ENCODE results near the gene DNM2.
A peak's percentile ranks its signal among the peaks of the same experiment; 100 is the strongest.

DNM2 gene

GRCh38 chr19:10848230-10848856 is 130.5 kb downstream of the DNM2 start, which contains the start of gene C19orf38:
Gene C19orf38, plus strand, starts transcription at chr19:10848415. Its CDS starts 94 bp downstream, at chr19:10848509.
- Histone ChIP-seq H3K79me1 (ENCODE audit: low read length) (no peaks in the 10 kb centered on the region), H4K8ac (ENCODE audit: low read depth, low read length) (no peak within 1 kb of the TSS), H3K4ac (ENCODE audit: low read depth, low read length) (no peak within 1 kb of the TSS), H3K27me3 (ENCODE audit: insufficient read depth, low read length, poor library complexity) (no peaks in the 10 kb centered on the region), H3K79me2 (ENCODE audit: control insufficient read depth, insufficient read depth, low read length) (no peaks in the 10 kb centered on the region), H3K9ac (ENCODE audit: low read length) (no peak within 1 kb of the TSS), H2BK15ac (replicated peaks; ENCODE audit: low read depth) (no peak within 1 kb of the TSS), H2AK5ac (ENCODE audit: low read length) (no peak within 1 kb of the TSS), H3K18ac (ENCODE audit: low read length) (no peak within 1 kb of the TSS), H4K5ac (ENCODE audit: low read length) (no peak within 1 kb of the TSS), H2BK5ac (ENCODE audit: low read length) (no peak within 1 kb of the TSS), H3K36me3 (ENCODE audit: control insufficient read depth, insufficient read depth, low read length) (no peaks in the 10 kb centered on the region), H3K56ac (ENCODE audit: low read length) (no peak within 1 kb of the TSS), H3K4me3 (ENCODE audit: low read length) (no peak within 1 kb of the TSS), H3K4me1 (ENCODE audit: control insufficient read depth, low read depth, low read length) (no peaks in the 10 kb centered on the region), H2BK120ac (ENCODE audit: low read depth, low read length) (no peak within 1 kb of the TSS), H3K23ac (ENCODE audit: low read length) (no peak within 1 kb of the TSS), H3K4me2 (ENCODE audit: low read length) (no peak within 1 kb of the TSS), H3K27ac (ENCODE audit: low read depth, low read length) (no peak within 1 kb of the TSS)
- no peak for DNase-seq
- WGBS (ENCODE audit: extremely low coverage, insufficient coverage, low lambda C conversion rate): no CpG with 5 or more reads among the region's 14 CpGs

- Histone ChIP-seq H3K9ac (ENCODE audit: low read length) (no peak overlapping the region), H3K27ac (ENCODE audit: low read depth, low read length) (no peak overlapping the region), H2BK5ac (ENCODE audit: low read length) (no peak overlapping the region), H3K56ac (ENCODE audit: low read length) (no peak overlapping the region), H3K4ac (ENCODE audit: low read depth, low read length) (no peak overlapping the region), H3K18ac (ENCODE audit: low read length) (no peak overlapping the region), H2BK15ac (replicated peaks; ENCODE audit: low read depth) (no peak overlapping the region), H3K4me2 (ENCODE audit: low read length) (no peak overlapping the region), H3K79me1 (ENCODE audit: low read length) (no peaks in the 10 kb centered on the region), H4K5ac (ENCODE audit: low read length) (no peak overlapping the region), H4K8ac (ENCODE audit: low read depth, low read length) (no peak overlapping the region), H3K27me3 (ENCODE audit: insufficient read depth, low read length, poor library complexity) (no peaks in the 10 kb centered on the region), H3K36me3 (ENCODE audit: control insufficient read depth, insufficient read depth, low read length) (no peaks in the 10 kb centered on the region), H3K4me3 (ENCODE audit: low read length) (no peak overlapping the region), H3K79me2 (ENCODE audit: control insufficient read depth, insufficient read depth, low read length) (no peaks in the 10 kb centered on the region), H2BK120ac (ENCODE audit: low read depth, low read length) (no peak overlapping the region), H3K4me1 (ENCODE audit: control insufficient read depth, low read depth, low read length) (no peaks in the 10 kb centered on the region), H2AK5ac (ENCODE audit: low read length) (no peak overlapping the region), H3K23ac (ENCODE audit: low read length) (no peak overlapping the region)
- no CpG with 5 or more reads among the region's 5 CpGs for WGBS (ENCODE audit: extremely low coverage, insufficient coverage, low lambda C conversion rate)
- no peak for DNase-seq
Measured at GRCh38 chr19:10850631-10851030, 132.8 kb downstream of the DNM2 start.

DNA sequence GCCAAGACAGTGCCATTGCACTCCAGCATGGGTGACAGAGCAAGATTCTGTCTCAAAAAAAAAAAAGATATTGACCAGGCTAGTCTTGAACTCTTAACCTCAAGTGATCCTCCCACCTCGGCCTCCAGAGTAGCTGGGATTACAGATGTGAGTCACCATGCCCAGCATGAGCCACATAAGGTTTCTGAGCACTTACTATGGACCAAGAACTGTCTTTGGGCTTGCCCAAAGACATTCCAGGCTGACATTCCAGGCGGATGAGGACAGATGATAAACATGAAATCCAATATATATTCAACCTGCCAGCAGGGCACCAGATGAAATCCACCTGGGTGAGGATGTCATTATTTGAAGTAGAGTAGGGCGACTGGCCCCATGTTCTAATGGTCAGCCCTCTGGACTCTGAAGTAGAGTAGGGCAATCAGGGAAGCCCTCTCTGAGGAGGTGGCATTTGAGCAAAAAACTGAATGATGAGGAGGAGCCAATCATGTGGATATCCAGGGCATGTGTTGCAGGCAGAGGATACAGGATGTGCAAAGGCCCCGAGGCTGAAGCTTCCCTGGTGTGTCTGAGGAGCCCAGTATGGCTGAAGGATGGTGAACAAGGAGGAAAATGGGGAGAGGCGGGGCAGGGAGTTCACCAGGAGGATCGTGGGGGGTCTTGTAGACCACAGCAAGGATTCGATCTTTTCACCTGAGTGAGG is 134.4 kb downstream of the DNM2 start:
- Histone ChIP-seq H3K27ac (ENCODE audit: low read depth, low read length) (no peak overlapping the region), H3K36me3 (ENCODE audit: control insufficient read depth, insufficient read depth, low read length) (no peaks in the 10 kb centered on the region), H4K8ac (ENCODE audit: low read depth, low read length) (no peak overlapping the region), H3K79me1 (ENCODE audit: low read length) (no peaks in the 10 kb centered on the region), H2BK120ac (ENCODE audit: low read depth, low read length) (no peak overlapping the region), H3K4me3 (ENCODE audit: low read length) (no peak overlapping the region), H3K56ac (ENCODE audit: low read length) (no peak overlapping the region), H2AK5ac (ENCODE audit: low read length) (no peak overlapping the region), H3K23ac (ENCODE audit: low read length) (no peak overlapping the region), H3K4me2 (ENCODE audit: low read length) (no peak overlapping the region), H2BK15ac (replicated peaks; ENCODE audit: low read depth) (no peak overlapping the region), H3K9ac (ENCODE audit: low read length) (no peak overlapping the region), H3K4me1 (ENCODE audit: control insufficient read depth, low read depth, low read length) (no peaks in the 10 kb centered on the region), H3K18ac (ENCODE audit: low read length) (no peak overlapping the region), H4K5ac (ENCODE audit: low read length) (no peak overlapping the region), H3K27me3 (ENCODE audit: insufficient read depth, low read length, poor library complexity) (no peaks in the 10 kb centered on the region), H3K79me2 (ENCODE audit: control insufficient read depth, insufficient read depth, low read length) (no peaks in the 10 kb centered on the region), H2BK5ac (ENCODE audit: low read length) (no peak overlapping the region), H3K4ac (ENCODE audit: low read depth, low read length) (no peak overlapping the region)
- no CpG with 5 or more reads among the region's 7 CpGs for WGBS (ENCODE audit: extremely low coverage, insufficient coverage, low lambda C conversion rate)
- peak; percentile 79 for DNase-seq

DNA sequence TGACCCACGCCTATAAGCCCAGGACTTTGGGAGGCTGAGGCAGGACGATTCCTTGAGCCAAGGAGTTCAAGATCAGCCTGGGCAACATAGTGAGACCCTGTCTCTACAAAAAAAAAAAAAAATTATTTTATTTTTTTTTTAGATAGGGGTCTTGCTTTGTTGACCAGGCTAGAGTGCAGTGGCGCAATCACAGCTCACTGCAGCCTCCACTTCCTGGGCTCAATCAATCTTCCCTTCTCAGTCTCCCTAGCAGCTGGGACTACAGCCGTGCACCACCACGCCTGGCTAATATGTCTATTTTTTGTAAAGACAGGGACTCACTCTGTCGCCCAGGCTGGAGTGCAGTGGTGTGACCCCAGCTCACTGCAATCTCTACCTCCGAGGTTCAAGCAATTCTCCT is 135.1 kb downstream of the DNM2 start:
- Histone ChIP-seq H3K27ac (ENCODE audit: low read depth, low read length) (no peak overlapping the region), H3K79me2 (ENCODE audit: control insufficient read depth, insufficient read depth, low read length) (no peaks in the 10 kb centered on the region), H3K79me1 (ENCODE audit: low read length) (no peaks in the 10 kb centered on the region), H3K9ac (ENCODE audit: low read length) (no peak overlapping the region), H3K56ac (ENCODE audit: low read length) (no peak overlapping the region), H2AK5ac (ENCODE audit: low read length) (no peak overlapping the region), H3K36me3 (ENCODE audit: control insufficient read depth, insufficient read depth, low read length) (no peaks in the 10 kb centered on the region), H2BK15ac (replicated peaks; ENCODE audit: low read depth) (no peak overlapping the region), H3K4me3 (ENCODE audit: low read length) (no peak overlapping the region), H3K4me2 (ENCODE audit: low read length) (no peak overlapping the region), H3K18ac (ENCODE audit: low read length) (no peak overlapping the region), H4K5ac (ENCODE audit: low read length) (no peak overlapping the region), H3K4me1 (ENCODE audit: control insufficient read depth, low read depth, low read length) (no peaks in the 10 kb centered on the region), H4K8ac (ENCODE audit: low read depth, low read length) (no peak overlapping the region), H2BK5ac (ENCODE audit: low read length) (no peak overlapping the region), H3K4ac (ENCODE audit: low read depth, low read length) (no peak overlapping the region), H3K27me3 (ENCODE audit: insufficient read depth, low read length, poor library complexity) (no peaks in the 10 kb centered on the region), H3K23ac (ENCODE audit: low read length) (no peak overlapping the region), H2BK120ac (ENCODE audit: low read depth, low read length) (no peak overlapping the region)
- no CpG with 5 or more reads among the region's 7 CpGs for WGBS (ENCODE audit: extremely low coverage, insufficient coverage, low lambda C conversion rate)
- no peak for DNase-seq

DNA sequence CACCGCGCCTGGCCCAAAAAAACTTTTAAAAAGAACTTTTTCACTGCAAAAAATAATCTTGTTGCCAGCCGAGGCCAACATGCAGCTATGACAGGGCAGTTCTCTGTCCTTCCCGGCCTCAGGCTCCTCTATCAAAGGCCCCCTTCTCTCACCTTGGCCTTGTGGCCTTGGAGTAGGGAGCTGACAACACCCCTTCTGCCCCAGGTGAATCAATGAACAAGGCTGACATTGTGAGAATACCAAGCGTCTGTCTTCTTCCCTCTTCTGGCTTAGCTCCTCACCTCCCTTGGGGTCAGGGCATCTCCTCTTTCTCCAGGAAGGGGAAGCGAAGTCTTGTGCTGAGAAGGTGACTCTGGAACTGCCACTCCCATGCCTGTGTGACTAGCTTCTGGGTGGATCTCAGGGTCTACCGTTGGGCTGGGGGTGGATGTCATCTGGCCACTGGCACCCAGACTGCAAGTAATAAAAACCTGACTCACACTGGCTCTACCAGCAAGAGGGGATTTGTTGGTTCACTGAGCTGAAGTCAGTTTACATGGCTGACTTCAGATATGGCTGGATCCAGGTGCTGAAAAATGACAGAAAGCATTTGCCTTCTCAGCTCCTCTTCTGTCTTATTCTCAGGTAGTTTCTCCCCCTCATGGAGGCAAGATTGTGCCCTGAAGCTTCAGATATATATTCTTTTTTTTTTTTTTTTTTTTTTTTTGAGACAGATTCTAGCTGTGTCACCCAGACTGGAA is 136.6 kb downstream of the DNM2 start:
- no peak overlapping the region for H2BK15ac ChIP-seq (replicated peaks; ENCODE audit: low read depth)
- H3K4me2 ChIP-seq (ENCODE audit: low read length): no peak overlapping the region
- no peak overlapping the region for H2AK5ac ChIP-seq (ENCODE audit: low read length)
- no peaks in the 10 kb centered on the region for H3K79me1 ChIP-seq (ENCODE audit: low read length)
- H2BK5ac ChIP-seq (ENCODE audit: low read length): no peak overlapping the region
- no peaks in the 10 kb centered on the region for H3K4me1 ChIP-seq (ENCODE audit: control insufficient read depth, low read depth, low read length)
- H4K5ac ChIP-seq (ENCODE audit: low read length): no peak overlapping the region
- H3K4me3 ChIP-seq (ENCODE audit: low read length): no peak overlapping the region
- no peaks in the 10 kb centered on the region for H3K79me2 ChIP-seq (ENCODE audit: control insufficient read depth, insufficient read depth, low read length)
- DNase-seq: no peak
- H3K36me3 ChIP-seq (ENCODE audit: control insufficient read depth, insufficient read depth, low read length): no peaks in the 10 kb centered on the region
- no peaks in the 10 kb centered on the region for H3K27me3 ChIP-seq (ENCODE audit: insufficient read depth, low read length, poor library complexity)
- H2BK120ac ChIP-seq (ENCODE audit: low read depth, low read length): no peak overlapping the region
- no peak overlapping the region for H3K4ac ChIP-seq (ENCODE audit: low read depth, low read length)
- H3K27ac ChIP-seq (ENCODE audit: low read depth, low read length): no peak overlapping the region
- no peak overlapping the region for H4K8ac ChIP-seq (ENCODE audit: low read depth, low read length)
- H3K56ac ChIP-seq (ENCODE audit: low read length): no peak overlapping the region
- H3K9ac ChIP-seq (ENCODE audit: low read length): no peak overlapping the region
- H3K23ac ChIP-seq (ENCODE audit: low read length): no peak overlapping the region
- no CpG with 5 or more reads among the region's 7 CpGs for WGBS (ENCODE audit: extremely low coverage, insufficient coverage, low lambda C conversion rate)
- no peak overlapping the region for H3K18ac ChIP-seq (ENCODE audit: low read length)

Measured in mesendoderm (in vitro differentiated cells).